ENCODE measurements around the gene NBAS.

- TF ChIP-seq CTCF (IDR thresholded peaks at IDR 0.05) (no peak), GABPA (IDR thresholded peaks at IDR 0.05; ENCODE audit: low read depth) (no peak), RAD21 (IDR thresholded peaks at IDR 0.05; ENCODE audit: low read length) (no peak), PBX3 (IDR thresholded peaks at IDR 0.05) (no peak), REST (IDR thresholded peaks at IDR 0.05; ENCODE audit: low read depth, low read length) (no peak), YY1 (IDR thresholded peaks at IDR 0.05; ENCODE audit: low read depth) (no peak), EP300 (IDR thresholded peaks at IDR 0.05; ENCODE audit: borderline replicate concordance in 1 of 2, low read depth in 1 of 2, low read length in 1 of 2) (no peak), RCOR1 (IDR thresholded peaks at IDR 0.05; ENCODE audit: low read length) (no peak), POLR2AphosphoS5 (IDR thresholded peaks at IDR 0.05; ENCODE audit: low read depth, low read length) (no peak), SMC3 (IDR thresholded peaks at IDR 0.05; ENCODE audit: low read depth, low read length) (no peak), CHD2 (IDR thresholded peaks at IDR 0.05; ENCODE audit: low read length, partially characterized antibody) (no peak), TAF1 (IDR thresholded peaks at IDR 0.05; ENCODE audit: borderline replicate concordance, low read depth, low read length) (no peak), MXI1 (IDR thresholded peaks at IDR 0.05; ENCODE audit: low read depth, low read length) (no peak)
Measured at GRCh38 chr2:15241929-15242328, 319.2 kb downstream of the NBAS start.

All from SK-N-SH (cell line).